Type B pancreatic cell (in vitro differentiated cells): Measurements from ENCODE around the gene NBAS. TPM values are rescaled to one million over a fixed set of nuclear protein-coding genes. Genes with fewer than 3 reads are reported as not detected.

ENCODE experiments used
- DNase-seq: peaks from one replicate; pipeline ENCODE4 v3.0.0; 2021; ENCODE audit warnings: mixed read lengths; ENCODE audit not compliant: unreplicated experiment; ENCODE audit errors: extremely low spot score
- H3K27ac Mint-ChIP-seq: 2 replicates; pipeline ENCODE4 v1.8.0; 2021; ENCODE audit warnings: mild to moderate bottlenecking, mixed read lengths
- H3K27me3 Mint-ChIP-seq: 2 replicates; pipeline ENCODE4 v1.8.0; 2021; ENCODE audit warnings: mixed read lengths
- H3K36me3 Mint-ChIP-seq: 2 replicates; pipeline ENCODE4 v1.8.0; 2021; ENCODE audit warnings: mixed read lengths
- H3K4me1 Mint-ChIP-seq: one replicate; pipeline ENCODE4 v1.8.0; 2021; ENCODE audit warnings: mixed read lengths; ENCODE audit not compliant: unreplicated experiment
- H3K4me3 Mint-ChIP-seq: 2 replicates; pipeline ENCODE4 v1.8.0; 2021; ENCODE audit warnings: mild to moderate bottlenecking, mixed read lengths
- H3K9me3 Mint-ChIP-seq: 2 replicates; pipeline ENCODE4 v1.8.0; 2021; ENCODE audit warnings: mixed read lengths
- total RNA-seq: library from RNA; stranded (reverse); gene quantifications from 2 replicates; pipeline ENCODE4 v1.2.1, GENCODE V29; 2021; ENCODE audit warnings: low replicate concordance
- TF ChIP-seq, protein P1 (sequence below): fragments of 200-600 bp; sonication (generic); conservative IDR thresholded peaks from 2 replicates; pipeline ENCODE4 v1.5.0; 2021; ENCODE audit warnings: antibody characterized with exemption, mild to moderate bottlenecking

NBAS gene
- total RNA-seq, 1 donor from 2014 or later = 53.5 TPM

DNA sequence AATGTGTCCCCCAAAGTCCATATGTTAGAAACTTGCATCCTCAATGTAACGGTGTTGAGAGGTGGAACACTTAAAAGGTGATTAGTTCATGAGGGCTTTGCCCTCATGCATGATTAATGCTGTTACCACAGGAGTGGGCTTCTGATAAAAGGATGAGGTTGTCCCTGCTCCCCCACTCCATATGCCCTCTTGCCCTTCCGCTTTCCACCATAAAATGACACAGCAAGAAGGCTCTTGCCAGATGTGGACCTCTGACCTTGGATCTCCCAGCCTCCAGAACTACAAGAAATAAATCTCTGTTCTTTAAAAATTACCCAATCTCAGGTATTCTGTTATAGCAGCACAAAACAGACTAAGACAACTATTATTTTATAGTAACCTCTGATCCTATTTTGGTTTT, 412.1 kb downstream of the NBAS start:
- TF ChIP-seq, protein P1, sequence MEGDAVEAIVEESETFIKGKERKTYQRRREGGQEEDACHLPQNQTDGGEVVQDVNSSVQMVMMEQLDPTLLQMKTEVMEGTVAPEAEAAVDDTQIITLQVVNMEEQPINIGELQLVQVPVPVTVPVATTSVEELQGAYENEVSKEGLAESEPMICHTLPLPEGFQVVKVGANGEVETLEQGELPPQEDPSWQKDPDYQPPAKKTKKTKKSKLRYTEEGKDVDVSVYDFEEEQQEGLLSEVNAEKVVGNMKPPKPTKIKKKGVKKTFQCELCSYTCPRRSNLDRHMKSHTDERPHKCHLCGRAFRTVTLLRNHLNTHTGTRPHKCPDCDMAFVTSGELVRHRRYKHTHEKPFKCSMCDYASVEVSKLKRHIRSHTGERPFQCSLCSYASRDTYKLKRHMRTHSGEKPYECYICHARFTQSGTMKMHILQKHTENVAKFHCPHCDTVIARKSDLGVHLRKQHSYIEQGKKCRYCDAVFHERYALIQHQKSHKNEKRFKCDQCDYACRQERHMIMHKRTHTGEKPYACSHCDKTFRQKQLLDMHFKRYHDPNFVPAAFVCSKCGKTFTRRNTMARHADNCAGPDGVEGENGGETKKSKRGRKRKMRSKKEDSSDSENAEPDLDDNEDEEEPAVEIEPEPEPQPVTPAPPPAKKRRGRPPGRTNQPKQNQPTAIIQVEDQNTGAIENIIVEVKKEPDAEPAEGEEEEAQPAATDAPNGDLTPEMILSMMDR = no peak
- H3K27ac Mint-ChIP-seq = no peak overlapping the region
- H3K27me3 Mint-ChIP-seq = no peaks in the 10 kb centered on the region

GRCh38 chr2:15147591-15147990, 413.5 kb downstream of the NBAS start:
- DNase-seq = no peak
- Mint-ChIP-seq H3K9me3 (no peaks in the 10 kb centered on the region), H3K27ac (no peak overlapping the region), H3K4me1 (peaks cover 15% of the 10 kb centered on the region), H3K27me3 (no peaks in the 10 kb centered on the region), H3K4me3 (no peak overlapping the region), H3K36me3 (no peaks in the 10 kb centered on the region)
- TF ChIP-seq, protein P1 = no peak

More for the DNA sequence above, 412.1 kb downstream of the NBAS start:
- DNase-seq = no peak
- no peaks in the 10 kb centered on the region for H3K36me3 Mint-ChIP-seq
- no peak overlapping the region for H3K4me3 Mint-ChIP-seq
- H3K9me3 Mint-ChIP-seq = no peaks in the 10 kb centered on the region
- H3K4me1 Mint-ChIP-seq = peaks cover 10% of the 10 kb centered on the region

DNA sequence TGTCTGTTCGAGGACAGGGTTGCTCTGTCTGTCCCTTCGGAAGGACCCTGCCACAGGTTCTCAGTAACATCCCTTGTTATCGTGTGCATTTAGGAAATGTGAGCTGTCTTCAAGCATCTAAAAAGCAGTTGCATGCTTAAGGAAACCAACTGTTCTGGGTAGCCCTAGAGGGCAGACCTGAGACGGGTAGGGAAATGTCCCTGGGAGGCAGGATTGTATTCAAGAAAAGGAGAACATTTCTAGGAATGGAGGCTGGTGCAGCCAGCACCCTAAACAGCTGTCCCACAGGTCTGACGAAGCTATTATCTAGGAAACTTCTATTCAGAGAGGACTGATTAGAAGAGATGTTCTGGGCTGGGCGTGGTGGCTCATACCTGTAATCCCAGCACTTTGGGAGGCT, 414.2 kb downstream of the NBAS start:
- Mint-ChIP-seq H3K27ac (no peak overlapping the region), H3K36me3 (no peaks in the 10 kb centered on the region), H3K9me3 (no peaks in the 10 kb centered on the region), H3K27me3 (no peaks in the 10 kb centered on the region), H3K4me3 (no peak overlapping the region), H3K4me1 (peaks cover 20% of the 10 kb centered on the region)
- DNase-seq = no peak
- TF ChIP-seq, protein P1 = no peak

DNA sequence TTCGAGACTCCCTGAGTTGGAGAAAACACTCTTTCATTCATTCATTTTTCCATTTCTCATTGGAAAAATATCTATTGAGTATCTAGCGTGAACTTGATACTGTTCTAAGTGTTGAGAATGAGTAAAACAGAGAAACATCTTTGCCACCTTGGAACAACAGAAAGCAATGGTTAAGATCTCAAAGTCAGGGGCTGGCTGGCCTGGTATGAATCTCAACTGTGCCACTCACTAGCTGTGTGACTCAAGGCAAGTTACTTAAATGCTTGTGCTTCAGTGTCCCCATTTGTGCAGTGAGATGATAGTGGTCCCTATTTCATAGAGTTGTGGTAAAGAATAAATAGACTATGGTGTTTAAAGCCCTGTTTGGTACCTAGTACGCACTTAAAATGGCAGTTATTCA, 415.2 kb downstream of the NBAS start:
- H3K27ac Mint-ChIP-seq = no peak overlapping the region
- H3K9me3 Mint-ChIP-seq = no peaks in the 10 kb centered on the region
- DNase-seq = no peak
- peaks cover 22% of the 10 kb centered on the region for H3K4me1 Mint-ChIP-seq
- H3K4me3 Mint-ChIP-seq = no peak overlapping the region
- TF ChIP-seq, protein P1 = no peak
- H3K36me3 Mint-ChIP-seq = no peaks in the 10 kb centered on the region
- H3K27me3 Mint-ChIP-seq = no peaks in the 10 kb centered on the region

DNA sequence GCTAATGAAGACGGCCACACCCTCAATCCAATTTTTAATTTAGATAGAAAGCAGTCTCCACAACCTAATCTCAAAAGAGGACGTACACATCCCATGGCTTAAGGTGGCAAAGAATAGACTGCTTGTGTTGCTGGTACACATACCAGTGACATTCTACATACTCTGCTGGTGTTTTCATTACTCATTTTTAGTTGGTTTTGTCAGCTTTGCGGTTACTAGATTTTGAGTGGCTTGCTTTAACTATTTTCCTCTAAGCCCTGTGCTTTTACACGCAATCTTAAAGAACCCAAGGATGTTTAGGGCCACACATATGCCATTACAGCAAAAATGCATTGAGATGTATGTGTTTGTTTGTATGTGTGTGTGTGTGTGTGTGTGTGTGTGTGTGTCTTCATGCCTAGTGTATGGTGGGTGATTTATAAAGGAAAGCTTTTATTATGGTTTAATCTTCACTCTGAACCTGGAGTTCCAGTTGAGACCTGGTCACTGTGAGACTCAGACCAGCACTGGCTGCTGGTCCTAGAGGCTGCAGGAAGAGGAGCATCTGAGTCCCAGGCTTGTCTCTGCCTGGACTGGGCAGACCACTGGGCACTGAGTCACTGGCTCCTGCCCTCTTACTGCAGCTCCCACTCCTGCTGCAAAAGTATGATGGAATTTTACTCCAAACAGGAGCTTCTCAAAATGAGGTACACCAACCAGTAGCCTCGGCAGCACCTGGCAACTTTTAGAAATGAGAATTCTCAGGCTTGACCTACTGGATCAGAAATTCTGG, 415.9 kb downstream of the NBAS start:
- Mint-ChIP-seq H3K27me3 (no peaks in the 10 kb centered on the region), H3K36me3 (no peaks in the 10 kb centered on the region), H3K9me3 (no peaks in the 10 kb centered on the region)

More for the DNA sequence above, 415.9 kb downstream of the NBAS start:
- Mint-ChIP-seq H3K4me3 (no peak overlapping the region), H3K27ac (no peak overlapping the region), H3K4me1 (peaks cover 22% of the 10 kb centered on the region)
- DNase-seq = no peak
- TF ChIP-seq, protein P1 = no peak
